GM23338 (cell line): ENCODE measurements around the gene FLRT2.

Experiments used
- EZH2 ChIP-seq: fragments of 200-600 bp; sonication (generic); IDR thresholded peaks from one replicate; pipeline ENCODE4 v1.8.0; 2017; ENCODE audit warnings: antibody characterized with exemption, mild to moderate bottlenecking, low read depth; ENCODE audit not compliant: unreplicated experiment
- POLR2AphosphoS5 ChIP-seq: IDR thresholded peaks from 2 replicates; pipeline ENCODE4 v1.6.1; 2016; ENCODE audit warnings: antibody characterized with exemption, low read depth
- TF ChIP-seq, protein P1 (sequence below), 2 experiments: fragments of 200-600 bp in 1 of 2; sonication (generic) in 1 of 2; conservative IDR thresholded peaks; 2 replicates each; pipeline versions ENCODE4 v1.5.1 to v1.6.1; 2016 to 2017; ENCODE audit warnings: antibody characterized with exemption in 2 of 2, low read depth in 2 of 2, mild to moderate bottlenecking in 2 of 2, moderate library complexity in 1 of 2

GRCh38 chr14:85566603-85567002, 36.7 kb downstream of the FLRT2 start:
- TF ChIP-seq EZH2 (no peak), POLR2AphosphoS5 (no peak)
- TF ChIP-seq, protein P1, sequence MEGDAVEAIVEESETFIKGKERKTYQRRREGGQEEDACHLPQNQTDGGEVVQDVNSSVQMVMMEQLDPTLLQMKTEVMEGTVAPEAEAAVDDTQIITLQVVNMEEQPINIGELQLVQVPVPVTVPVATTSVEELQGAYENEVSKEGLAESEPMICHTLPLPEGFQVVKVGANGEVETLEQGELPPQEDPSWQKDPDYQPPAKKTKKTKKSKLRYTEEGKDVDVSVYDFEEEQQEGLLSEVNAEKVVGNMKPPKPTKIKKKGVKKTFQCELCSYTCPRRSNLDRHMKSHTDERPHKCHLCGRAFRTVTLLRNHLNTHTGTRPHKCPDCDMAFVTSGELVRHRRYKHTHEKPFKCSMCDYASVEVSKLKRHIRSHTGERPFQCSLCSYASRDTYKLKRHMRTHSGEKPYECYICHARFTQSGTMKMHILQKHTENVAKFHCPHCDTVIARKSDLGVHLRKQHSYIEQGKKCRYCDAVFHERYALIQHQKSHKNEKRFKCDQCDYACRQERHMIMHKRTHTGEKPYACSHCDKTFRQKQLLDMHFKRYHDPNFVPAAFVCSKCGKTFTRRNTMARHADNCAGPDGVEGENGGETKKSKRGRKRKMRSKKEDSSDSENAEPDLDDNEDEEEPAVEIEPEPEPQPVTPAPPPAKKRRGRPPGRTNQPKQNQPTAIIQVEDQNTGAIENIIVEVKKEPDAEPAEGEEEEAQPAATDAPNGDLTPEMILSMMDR (conservative IDR thresholded peaks at IDR 0.05; ENCODE audit: low read depth in 2 of 2), result no peak
